ENCODE results near the gene MRTFA.
"Not testable (repeated sequence)": the region's sequence is repeated elsewhere in the genome, so short reads cannot be mapped to it uniquely, and the experiment has no call there.

The MRTFA gene

DNA sequence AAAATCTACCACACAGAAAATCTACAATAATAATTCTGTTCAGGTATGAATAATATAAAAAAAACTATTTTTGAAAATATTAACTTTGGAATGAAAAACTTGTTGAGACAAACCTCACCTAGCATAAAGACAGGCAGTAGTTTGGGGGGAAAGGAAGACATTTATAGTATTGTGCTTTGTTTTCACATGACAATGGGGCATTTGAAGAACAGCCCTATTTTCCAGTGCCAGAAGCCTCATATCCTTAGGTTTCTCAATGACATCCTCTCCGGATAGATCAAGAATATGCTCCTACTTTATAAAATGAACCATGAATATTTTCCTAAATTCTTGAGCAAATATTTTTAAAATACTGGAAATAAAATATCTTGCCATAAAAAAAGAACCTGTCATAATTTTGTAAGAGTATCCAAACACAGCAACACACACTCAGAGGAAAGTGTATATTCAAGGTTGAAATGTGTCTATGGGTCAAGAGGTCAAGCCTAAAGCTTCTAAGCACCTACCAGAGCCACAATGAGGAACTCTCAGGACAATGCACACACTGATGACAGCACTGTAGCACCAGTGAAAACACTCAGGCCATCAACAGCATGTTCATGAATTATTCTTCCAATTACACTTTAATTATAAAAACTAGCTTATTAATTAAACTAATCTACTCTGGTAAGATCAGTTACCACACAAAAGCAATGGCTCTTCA is 68.7 kb downstream of the MRTFA start:
- TF ChIP-seq, protein P1, sequence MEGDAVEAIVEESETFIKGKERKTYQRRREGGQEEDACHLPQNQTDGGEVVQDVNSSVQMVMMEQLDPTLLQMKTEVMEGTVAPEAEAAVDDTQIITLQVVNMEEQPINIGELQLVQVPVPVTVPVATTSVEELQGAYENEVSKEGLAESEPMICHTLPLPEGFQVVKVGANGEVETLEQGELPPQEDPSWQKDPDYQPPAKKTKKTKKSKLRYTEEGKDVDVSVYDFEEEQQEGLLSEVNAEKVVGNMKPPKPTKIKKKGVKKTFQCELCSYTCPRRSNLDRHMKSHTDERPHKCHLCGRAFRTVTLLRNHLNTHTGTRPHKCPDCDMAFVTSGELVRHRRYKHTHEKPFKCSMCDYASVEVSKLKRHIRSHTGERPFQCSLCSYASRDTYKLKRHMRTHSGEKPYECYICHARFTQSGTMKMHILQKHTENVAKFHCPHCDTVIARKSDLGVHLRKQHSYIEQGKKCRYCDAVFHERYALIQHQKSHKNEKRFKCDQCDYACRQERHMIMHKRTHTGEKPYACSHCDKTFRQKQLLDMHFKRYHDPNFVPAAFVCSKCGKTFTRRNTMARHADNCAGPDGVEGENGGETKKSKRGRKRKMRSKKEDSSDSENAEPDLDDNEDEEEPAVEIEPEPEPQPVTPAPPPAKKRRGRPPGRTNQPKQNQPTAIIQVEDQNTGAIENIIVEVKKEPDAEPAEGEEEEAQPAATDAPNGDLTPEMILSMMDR (conservative IDR thresholded peaks at IDR 0.05; ENCODE audit: control insufficient read depth, insufficient read depth, low read depth, low read length): no peak
- DNase-seq (ENCODE audit: low read depth): no peak
- H3K4me3 ChIP-seq (ENCODE audit: control insufficient read depth, low read depth, low read length): no peak overlapping the region

GRCh38 chr22:40567106-40567505 is 69.4 kb downstream of the MRTFA start:
- no peak for DNase-seq (ENCODE audit: low read depth)
- H3K4me3 ChIP-seq (ENCODE audit: control insufficient read depth, low read depth, low read length): no peak overlapping the region
- TF ChIP-seq, protein P1 (conservative IDR thresholded peaks at IDR 0.05; ENCODE audit: control insufficient read depth, insufficient read depth, low read depth, low read length): no peak

- TF ChIP-seq, protein P1 (conservative IDR thresholded peaks at IDR 0.05; ENCODE audit: control insufficient read depth, insufficient read depth, low read depth, low read length): no peak
- DNase-seq (ENCODE audit: low read depth): no peak
- no peak overlapping the region for H3K4me3 ChIP-seq (ENCODE audit: control insufficient read depth, low read depth, low read length)
Measured at GRCh38 chr22:40560994-40561515, 75.5 kb downstream of the MRTFA start.

GRCh38 chr22:40560551-40560950 is 76.0 kb downstream of the MRTFA start:
- TF ChIP-seq, protein P1 (conservative IDR thresholded peaks at IDR 0.05; ENCODE audit: control insufficient read depth, insufficient read depth, low read depth, low read length): no peak
- DNase-seq (ENCODE audit: low read depth): peak; percentile 66
- no peak overlapping the region for H3K4me3 ChIP-seq (ENCODE audit: control insufficient read depth, low read depth, low read length)

GRCh38 chr22:40557972-40558371 is 78.5 kb downstream of the MRTFA start:
- TF ChIP-seq, protein P1 (conservative IDR thresholded peaks at IDR 0.05; ENCODE audit: control insufficient read depth, insufficient read depth, low read depth, low read length): no peak
- H3K4me3 ChIP-seq (ENCODE audit: control insufficient read depth, low read depth, low read length): no peak overlapping the region
- no peak for DNase-seq (ENCODE audit: low read depth)

- DNase-seq (ENCODE audit: low read depth): no peak
- H3K4me3 ChIP-seq (ENCODE audit: control insufficient read depth, low read depth, low read length): no peak overlapping the region
- TF ChIP-seq, protein P1 (conservative IDR thresholded peaks at IDR 0.05; ENCODE audit: control insufficient read depth, insufficient read depth, low read depth, low read length): no peak
Measured at GRCh38 chr22:40556641-40557040, 79.9 kb downstream of the MRTFA start.

GRCh38 chr22:40554023-40554422 is 82.5 kb downstream of the MRTFA start:
- not testable (repeated sequence) for DNase-seq (ENCODE audit: low read depth); H3K4me3 ChIP-seq (ENCODE audit: control insufficient read depth, low read depth, low read length)
